22Rv1 (cell line): ENCODE measurements around the gene MICB.
A peak's percentile ranks its signal among the peaks of the same experiment; 100 is the strongest.
"Not testable (repeated sequence)": the region's sequence is repeated elsewhere in the genome, so short reads cannot be mapped to it uniquely, and the experiment has no call there.

Experiments
- H3K27ac ChIP-seq: fragments of 450-650 bp; 2 replicates; pipeline ENCODE4 v1.5.1; 2017
- ZFX ChIP-seq: fragments of 450-650 bp; IDR thresholded peaks from 2 replicates; pipeline ENCODE4 v1.6.1; 2017; ENCODE audit warnings: antibody characterized with exemption, borderline replicate concordance
- TF ChIP-seq, protein P1 (sequence below): fragments of 450-650 bp; IDR thresholded peaks from 2 replicates; pipeline ENCODE4 v1.5.1; 2017; ENCODE audit warnings: mild to moderate bottlenecking

The MICB gene

DNA sequence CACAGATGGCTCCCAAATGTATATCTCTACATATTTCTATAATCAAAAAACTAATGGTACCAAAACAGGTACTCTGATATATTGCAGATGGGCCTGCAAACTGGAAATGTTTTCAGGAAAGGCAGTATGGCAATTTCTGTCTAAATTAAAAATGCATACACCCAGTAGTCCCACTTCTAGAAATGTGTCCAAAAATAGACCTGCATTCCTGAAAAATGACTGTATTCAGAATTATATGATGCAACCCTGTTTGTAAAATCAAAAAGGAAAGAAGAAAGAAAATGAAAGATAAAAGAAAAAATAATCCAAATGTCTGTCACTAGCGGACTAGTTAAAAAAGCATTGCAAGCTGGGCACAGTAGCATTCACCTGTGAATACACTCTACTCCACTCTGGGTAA lies 12.9 kb upstream of the MICB start:
- TF ChIP-seq, protein P1, sequence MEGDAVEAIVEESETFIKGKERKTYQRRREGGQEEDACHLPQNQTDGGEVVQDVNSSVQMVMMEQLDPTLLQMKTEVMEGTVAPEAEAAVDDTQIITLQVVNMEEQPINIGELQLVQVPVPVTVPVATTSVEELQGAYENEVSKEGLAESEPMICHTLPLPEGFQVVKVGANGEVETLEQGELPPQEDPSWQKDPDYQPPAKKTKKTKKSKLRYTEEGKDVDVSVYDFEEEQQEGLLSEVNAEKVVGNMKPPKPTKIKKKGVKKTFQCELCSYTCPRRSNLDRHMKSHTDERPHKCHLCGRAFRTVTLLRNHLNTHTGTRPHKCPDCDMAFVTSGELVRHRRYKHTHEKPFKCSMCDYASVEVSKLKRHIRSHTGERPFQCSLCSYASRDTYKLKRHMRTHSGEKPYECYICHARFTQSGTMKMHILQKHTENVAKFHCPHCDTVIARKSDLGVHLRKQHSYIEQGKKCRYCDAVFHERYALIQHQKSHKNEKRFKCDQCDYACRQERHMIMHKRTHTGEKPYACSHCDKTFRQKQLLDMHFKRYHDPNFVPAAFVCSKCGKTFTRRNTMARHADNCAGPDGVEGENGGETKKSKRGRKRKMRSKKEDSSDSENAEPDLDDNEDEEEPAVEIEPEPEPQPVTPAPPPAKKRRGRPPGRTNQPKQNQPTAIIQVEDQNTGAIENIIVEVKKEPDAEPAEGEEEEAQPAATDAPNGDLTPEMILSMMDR, result no peak
- TF ChIP-seq ZFX, result no peak
- no peak overlapping the region for H3K27ac ChIP-seq

DNA sequence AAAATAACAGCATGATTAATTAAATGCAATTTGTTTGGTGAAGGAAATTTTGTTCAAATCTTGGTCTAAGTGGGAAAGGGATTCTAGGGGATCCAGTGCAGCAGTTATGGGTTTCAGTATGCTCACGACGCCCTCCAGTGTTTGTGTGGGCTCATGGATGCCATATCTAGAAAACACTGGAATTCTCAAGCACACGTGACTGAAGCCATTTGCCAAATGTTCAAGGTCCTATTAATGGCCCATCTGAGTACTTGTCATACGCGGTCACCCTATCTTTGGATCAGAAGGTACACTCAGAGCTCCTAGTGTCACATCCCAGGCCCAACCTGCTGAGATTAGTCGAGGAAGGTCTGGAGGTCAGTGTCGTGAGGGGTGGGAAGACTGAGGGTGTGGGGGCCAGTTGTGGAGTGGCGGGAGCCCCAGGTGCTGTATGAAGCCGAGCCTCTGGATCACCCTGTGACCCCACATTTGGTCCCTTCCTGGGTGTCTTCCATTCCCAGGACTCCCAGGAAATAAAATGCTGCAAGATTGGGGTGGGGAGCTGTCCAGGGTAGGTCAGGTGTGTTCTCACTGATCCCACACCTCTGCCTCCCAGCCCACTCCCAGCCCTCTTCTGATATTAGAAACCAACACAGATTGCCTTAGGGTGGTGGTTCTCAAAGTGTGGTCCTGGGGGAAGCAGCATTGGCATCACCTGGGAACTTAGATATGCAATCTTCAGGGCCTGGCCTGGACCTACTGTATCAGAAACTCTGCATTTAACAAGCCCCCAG lies 11.7 kb upstream of the MICB start:
- not testable (repeated sequence) for H3K27ac ChIP-seq

DNA sequence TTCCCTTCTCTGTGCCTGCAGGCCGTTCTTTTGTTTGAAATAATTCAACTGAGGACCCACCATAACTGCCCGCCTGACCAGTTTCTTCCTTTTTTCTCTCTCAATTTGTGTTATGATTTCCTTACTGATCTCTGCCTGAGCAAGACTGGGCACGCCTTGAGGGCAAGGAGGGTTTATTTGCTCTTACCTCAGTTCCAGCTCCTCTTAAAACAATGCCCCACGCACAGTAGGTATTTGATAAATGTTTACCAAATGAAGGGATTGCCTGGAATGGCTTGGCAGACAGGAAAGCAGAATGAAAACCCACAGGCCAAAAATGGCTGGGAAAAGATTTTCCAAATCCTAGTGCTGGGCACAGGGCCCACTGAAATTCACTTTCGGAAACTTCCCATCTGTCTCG lies 10.3 kb upstream of the MICB start:
- H3K27ac ChIP-seq, result not testable (repeated sequence)

DNA sequence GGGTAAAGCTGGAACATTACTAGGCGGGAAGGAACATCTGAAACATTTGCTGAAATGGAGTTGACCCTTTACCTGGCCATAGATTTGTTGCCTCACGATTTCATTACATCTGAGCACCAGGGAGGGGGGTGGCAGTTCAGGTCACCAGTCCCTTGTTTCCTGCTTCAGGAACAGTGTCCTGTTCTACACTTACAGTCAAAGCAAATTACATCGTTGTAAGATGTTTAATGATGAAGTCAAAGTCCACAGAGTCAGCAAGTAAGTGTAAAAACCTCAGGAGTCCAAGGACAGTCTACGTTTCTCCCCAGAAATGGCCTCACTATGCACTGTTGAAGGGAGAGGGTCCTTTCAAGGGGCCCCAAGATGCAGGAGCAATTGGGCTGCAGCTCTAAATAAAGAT lies 8.9 kb upstream of the MICB start:
- no peak overlapping the region for H3K27ac ChIP-seq
- no peak for TF ChIP-seq ZFX
- TF ChIP-seq, protein P1, result no peak

DNA sequence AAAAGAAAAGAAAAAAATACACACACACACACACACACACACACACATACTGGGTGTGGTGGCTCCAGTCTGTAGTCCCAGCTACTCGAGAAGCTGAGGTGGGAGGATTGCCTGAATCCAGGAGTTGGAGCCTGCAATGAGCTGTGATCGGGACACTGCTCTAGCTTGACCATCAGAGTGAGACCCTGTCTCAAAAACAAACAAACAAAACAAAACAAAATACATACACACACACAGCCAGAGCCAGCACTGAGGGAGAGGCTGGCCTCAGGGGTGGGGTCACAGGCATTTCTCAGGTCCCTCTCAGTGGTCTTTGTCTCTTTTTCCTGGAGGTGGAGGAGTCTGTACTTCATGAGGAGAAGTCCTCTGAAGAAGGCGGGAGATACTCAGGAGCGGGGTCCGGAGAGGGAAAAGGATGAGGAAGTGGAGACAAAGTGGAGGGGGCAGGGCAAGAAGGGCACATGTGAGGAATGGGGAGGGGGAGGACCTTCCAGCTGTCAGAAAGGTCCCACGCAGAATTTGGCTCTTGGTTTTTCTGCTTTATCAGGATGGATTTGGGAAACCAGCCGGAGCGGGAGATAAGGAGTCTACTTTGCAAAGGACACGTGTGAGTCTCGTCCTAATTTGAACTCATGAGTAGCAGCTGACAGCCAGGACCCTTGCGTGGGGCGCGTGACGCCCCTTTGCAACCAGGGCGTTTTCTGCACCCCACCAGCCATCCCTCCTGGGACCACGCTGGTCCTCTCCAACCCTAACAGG lies 7.7 kb upstream of the MICB start:
- TF ChIP-seq, protein P1, result no peak
- no peak for TF ChIP-seq ZFX
- no peak overlapping the region for H3K27ac ChIP-seq

DNA sequence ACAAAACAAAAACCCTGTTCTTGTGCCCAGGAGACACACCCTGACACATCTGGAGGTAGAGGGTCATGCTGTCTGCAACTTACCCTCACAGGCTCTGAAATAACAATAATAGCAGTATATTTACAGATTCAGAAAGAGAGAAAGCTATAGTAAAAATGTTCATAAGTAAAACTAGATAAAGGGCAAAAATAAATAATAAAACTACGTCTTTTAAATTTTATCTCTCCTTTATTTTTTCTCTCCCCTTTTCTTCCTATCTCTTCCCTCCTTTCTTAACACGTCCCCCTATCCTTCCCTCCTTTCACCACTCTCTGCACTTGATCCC lies 4.4 kb upstream of the MICB start:
- not testable (repeated sequence) for H3K27ac ChIP-seq

DNA sequence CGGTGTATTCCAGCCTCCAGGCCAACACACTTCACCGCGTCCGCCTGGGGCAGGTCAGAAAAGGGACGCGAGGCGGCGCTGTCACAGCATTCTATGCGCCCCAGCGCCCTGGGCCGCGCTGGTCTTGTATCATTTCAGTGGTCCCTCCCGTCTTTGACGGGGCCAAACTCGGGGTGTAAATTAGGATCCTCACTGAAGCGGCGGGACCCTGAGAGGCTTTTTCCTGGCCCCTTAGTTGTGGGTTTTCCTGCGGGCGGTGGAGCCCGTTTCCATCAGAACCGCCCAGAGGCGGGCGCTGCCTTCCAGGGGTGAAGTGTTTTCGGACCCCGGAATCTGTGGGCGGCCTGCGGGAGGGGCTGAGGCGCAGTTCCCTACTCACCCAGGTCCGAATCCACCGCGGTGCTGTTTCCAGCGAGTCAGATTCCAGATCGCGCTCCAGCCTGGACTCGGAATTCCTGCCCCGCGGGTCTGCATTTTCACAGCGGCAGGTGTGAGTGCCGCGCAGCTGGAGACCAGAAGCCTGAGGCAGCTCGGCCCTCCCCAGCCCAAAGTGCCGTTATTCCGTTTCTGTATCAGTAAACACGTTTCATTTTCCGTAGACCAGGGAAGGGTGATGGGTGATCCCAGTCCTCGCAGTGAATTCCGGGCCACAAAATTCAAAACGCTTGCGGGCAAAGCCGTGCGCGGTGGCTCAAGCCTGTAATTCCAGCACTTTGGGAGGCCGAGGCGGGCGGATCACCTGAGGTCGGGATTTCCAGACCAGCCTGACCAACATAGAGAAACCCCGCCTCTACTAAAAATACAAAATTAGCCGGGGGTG lies 3.9 kb upstream of the MICB start:
- no peak for TF ChIP-seq ZFX
- TF ChIP-seq, protein P1, result peak; percentile 95
- no peak overlapping the region for H3K27ac ChIP-seq

DNA sequence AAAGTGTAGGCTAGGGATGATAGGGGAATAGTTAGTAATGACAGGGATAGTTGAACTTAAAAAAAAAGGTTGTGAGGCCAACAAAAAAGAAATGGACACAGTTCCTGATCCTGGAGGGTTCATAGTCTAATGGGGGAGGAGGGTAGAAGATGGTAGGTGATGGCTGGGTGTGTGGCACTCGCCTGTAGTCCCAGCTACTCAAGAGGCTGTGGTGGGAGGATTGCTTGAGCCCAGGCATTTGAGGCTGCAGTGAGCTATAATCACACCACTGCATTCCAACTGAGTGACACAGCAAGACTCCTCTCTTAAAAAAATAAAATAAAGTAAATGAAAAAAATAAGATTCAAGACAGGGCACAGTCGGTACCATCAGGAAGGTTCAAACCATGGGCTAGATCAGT lies 2.4 kb upstream of the MICB start:
- TF ChIP-seq, protein P1, result no peak
- no peak for TF ChIP-seq ZFX
- H3K27ac ChIP-seq, result no peak overlapping the region

DNA sequence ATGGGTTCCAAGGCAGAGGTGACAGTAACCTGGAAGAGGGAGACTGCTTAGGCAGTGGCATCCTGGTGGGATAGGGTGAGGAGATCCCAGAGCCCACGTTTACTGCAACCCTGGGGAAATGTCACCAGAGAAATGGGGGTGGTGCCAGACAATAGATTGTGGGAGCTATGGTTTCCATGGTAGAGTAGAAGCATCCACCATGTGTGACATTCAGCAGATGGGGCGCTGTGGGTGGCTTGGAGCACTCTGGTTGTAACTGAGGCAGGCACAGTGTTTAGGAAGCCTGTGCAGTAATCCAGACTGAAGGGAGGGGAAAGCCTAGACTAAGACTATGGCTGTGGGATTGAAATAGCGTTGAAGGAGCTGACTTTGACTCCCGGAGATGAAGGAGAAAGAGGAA lies 1.1 kb upstream of the MICB start:
- H3K27ac ChIP-seq, result not testable (repeated sequence)
